Stomach (tissue), 9 donors: ENCODE results near the gene KIAA1210. TPM values are rescaled to one million over a fixed set of nuclear protein-coding genes. Genes with fewer than 3 reads are reported as not detected.

Experiments used
- DNase-seq, 2 donors: peaks; one replicate each; pipeline versions ENCODE4 v3.0.0 to v3.0.0-alpha.2; 2013 to 2019
- H3K27ac ChIP-seq, 5 donors: fragments of 200-600 bp in 4 of 5; sonication (generic) in 4 of 5; one replicate each; pipeline ENCODE4 v1.5.1; 2013 to 2019; ENCODE audit warnings: mild to moderate bottlenecking in 1 of 5, moderate library complexity in 1 of 5
- H3K27me3 ChIP-seq, 3 donors: fragments of 200-600 bp; sonication (generic); one replicate each; pipeline ENCODE4 v1.5.1; 2017 to 2019; ENCODE audit warnings: mixed run types in 1 of 3
- H3K36me3 ChIP-seq, 4 donors: fragments of 200-600 bp; sonication (generic); 1 replicate in 3 of 4; 2 replicates in 1 of 4; pipeline ENCODE4 v1.5.1; 2016 to 2019
- H3K4me1 ChIP-seq, 4 donors: fragments of 200-600 bp; sonication (generic); one replicate each; pipeline ENCODE4 v1.5.1; 2016 to 2019
- H3K4me3 ChIP-seq, 4 donors: fragments of 200-600 bp; sonication (generic) in 3 of 4; one replicate each; pipeline ENCODE4 v1.5.1; 2016 to 2019; ENCODE audit warnings: mild to moderate bottlenecking in 1 of 4
- H3K9me3 ChIP-seq, 4 donors: fragments of 200-600 bp; sonication (generic); one replicate each; pipeline ENCODE4 v1.5.1; 2016 to 2019
- CTCF ChIP-seq, 7 experiments: fragments of 450-650 bp in 4 of 7; fragments of 200-600 bp in 3 of 7; sonication (generic) in 3 of 7; IDR thresholded peaks; one replicate each; pipeline ENCODE4 v1.5.1; 2016 to 2019; ENCODE audit warnings: antibody characterized with exemption in 7 of 7, control low read depth in 2 of 7, mild to moderate bottlenecking in 1 of 7
- EP300 ChIP-seq: sonication (generic); formaldehyde crosslinking; IDR thresholded peaks from one replicate; pipeline ENCODE4 v1.6.1; 2017; ENCODE audit warnings: antibody characterized with exemption
- POLR2A ChIP-seq, 4 donors: fragments of 450-650 bp; IDR thresholded peaks; one replicate each; pipeline ENCODE4 v1.6.1; 2016; ENCODE audit warnings: antibody characterized with exemption in 4 of 4, control low read depth in 2 of 4, mild to moderate bottlenecking in 1 of 4, moderate library complexity in 1 of 4
- POLR2AphosphoS5 ChIP-seq, 3 donors: sonication (generic); formaldehyde crosslinking; IDR thresholded peaks; one replicate each; pipeline ENCODE4 v1.6.1; 2016; ENCODE audit warnings: antibody characterized with exemption in 3 of 3
- WGBS, 5 donors: extraction: QIAGEN DNeasy Blood & Tissue Kit in 3 of 5; methylation state at CpG; one replicate each; pipeline versions ENCODE4 v1.1.5 to v1.1.7; 2013 to 2018; 5-methylcytosine and 5-hydroxymethylcytosine counted together
- intact Hi-C: fragments of 100-400 bp; cut with DNase I; formaldehyde crosslinking; loops from one replicate; pipeline ENCODE4 v1.15.1; 2023; ENCODE audit warnings: low total_unique reads
- polyA plus RNA-seq, 3 donors: library from polyadenylated mRNA; stranded (reverse); fragments of 200-250 nt; gene quantifications; one replicate each; pipeline ENCODE4 v1.2.3, GENCODE V29; 2013
- total RNA-seq, 5 donors: library from RNA; depleted of rRNA; stranded (reverse); fragments of >200 nt; gene quantifications; one replicate each; pipeline versions ENCODE4 v1.1.0 to v1.2.3, GENCODE V29; 2014 to 2016
- donor health status: healthy with polysubstance abuse.
- donor health status: Bipolar disorder and iron deficiency.
- donor health status: healthy.

Gene KIAA1210
- total and polyA plus RNA-seq, 8 donors = 44.3 TPM; not detected in 7

DNA sequence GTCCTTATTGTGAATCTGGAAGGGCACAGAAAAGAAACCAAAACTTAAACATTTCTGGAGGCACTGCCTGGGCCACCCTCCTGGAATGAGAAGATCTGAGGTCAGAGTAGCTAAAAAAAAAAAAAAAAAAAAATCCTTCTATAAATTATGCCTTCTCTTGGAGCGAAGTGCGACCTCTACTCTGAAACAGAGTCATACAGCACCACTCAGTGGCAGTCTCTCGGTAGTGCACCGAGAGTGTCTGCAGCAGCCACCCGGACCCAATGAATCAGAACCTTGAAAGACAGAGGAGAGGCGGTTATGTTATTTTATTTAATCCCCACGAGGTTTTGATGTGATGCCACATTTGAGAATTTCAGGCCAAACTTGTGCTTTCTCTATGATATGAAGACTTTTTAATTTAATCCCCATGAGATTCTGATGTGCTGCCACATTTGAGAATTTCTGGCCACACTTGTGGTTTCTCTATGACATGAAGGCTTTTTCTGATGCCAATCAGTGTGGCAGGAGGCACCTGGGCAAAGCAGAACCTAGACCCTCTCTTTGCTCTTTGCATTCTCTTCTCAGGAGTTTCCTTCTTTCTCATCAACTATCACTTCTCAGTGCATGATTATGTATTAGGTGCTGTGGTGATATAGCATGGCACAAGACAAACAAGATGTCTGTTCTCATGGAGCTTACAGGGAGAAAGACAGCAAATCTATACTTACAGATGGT lies 60.4 kb downstream of the KIAA1210 start:
- no peak overlapping the region for H3K4me3 ChIP-seq
- intact Hi-C loops = loop anchor here (5.0 kb wide), 1 partner anchor 220 kb away; no protein-coding TSS in a partner anchor
- no peak overlapping the region for H3K27ac ChIP-seq
- H3K9me3 ChIP-seq = peaks cover 0 to 5% (median 0%) of the 10 kb centered on the region in 4 donors
- peaks cover 0 to 17% (median 0%) of the 10 kb centered on the region in 3 donors for H3K27me3 ChIP-seq
- TF ChIP-seq CTCF (IDR thresholded peaks at IDR 0.05) = peak in 5 of 7 experiments; percentile 36 to 58 (median 41)
- no peak for TF ChIP-seq POLR2AphosphoS5 (IDR thresholded peaks at IDR 0.05)
- H3K36me3 ChIP-seq = no peaks in the 10 kb centered on the region
- WGBS, 5 donors = 0 to 5% (median 3%) methylated on average over 7 of the region's 7 CpGs
- peaks cover 0 to 4% (median 0%) of the 10 kb centered on the region in 4 donors for H3K4me1 ChIP-seq
- peak; percentile 57 to 78 for DNase-seq

DNA sequence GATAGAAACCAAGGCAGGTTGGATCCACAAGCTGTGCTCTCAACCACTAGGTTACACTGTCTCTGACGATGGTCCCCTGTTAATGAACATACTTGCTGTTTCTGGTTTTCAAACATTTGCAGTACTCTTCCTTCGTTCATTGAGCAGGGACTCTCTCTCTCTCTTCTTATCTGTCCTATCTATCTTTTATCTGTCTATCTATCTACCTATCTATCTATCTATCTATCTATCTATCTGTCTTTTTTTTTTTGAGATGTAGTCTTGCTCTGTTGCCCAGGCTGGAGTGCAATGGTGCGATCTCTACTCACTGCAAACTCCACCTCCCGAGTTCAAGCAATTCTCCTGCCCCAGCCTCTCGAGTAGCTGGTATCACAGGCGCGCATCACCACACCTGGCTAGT lies 64.2 kb downstream of the KIAA1210 start:
- WGBS, 5 donors = 83 to 94% (median 89%) methylated on average over 7 of the region's 7 CpGs
- TF ChIP-seq POLR2A (IDR thresholded peaks at IDR 0.05) (no peak), POLR2AphosphoS5 (IDR thresholded peaks at IDR 0.05) (no peak), CTCF (IDR thresholded peaks at IDR 0.05) (no peak), EP300 (no peak)

GRCh38 chrX:119062750-119063374 lies 64.8 kb downstream of the KIAA1210 start:
- DNase-seq = no peak
- no peak overlapping the region for H3K4me3 ChIP-seq
- peaks cover 0 to 11% (median 0%) of the 10 kb centered on the region in 3 donors for H3K27me3 ChIP-seq
- no peak overlapping the region for H3K27ac ChIP-seq
- intact Hi-C loops = no loop called here
- H3K36me3 ChIP-seq = no peaks in the 10 kb centered on the region
- WGBS, 5 donors = 32 to 56% (median 53%) methylated on average over 3 to 6 of the region's 6 CpGs
- TF ChIP-seq POLR2AphosphoS5 (IDR thresholded peaks at IDR 0.05) (no peak), POLR2A (IDR thresholded peaks at IDR 0.05) (no peak), CTCF (IDR thresholded peaks at IDR 0.05) (no peak), EP300 (no peak)
- peaks cover 0 to 4% (median 0%) of the 10 kb centered on the region in 4 donors for H3K4me1 ChIP-seq
- no peaks in the 10 kb centered on the region for H3K9me3 ChIP-seq

More for the DNA sequence above, 64.2 kb downstream of the KIAA1210 start:
- Histone ChIP-seq H3K9me3 (no peaks in the 10 kb centered on the region), H3K4me3 (no peak overlapping the region), H3K27ac (no peak overlapping the region), H3K4me1 (peaks cover 0 to 4% (median 0%) of the 10 kb centered on the region in 4 donors), H3K36me3 (no peaks in the 10 kb centered on the region), H3K27me3 (peaks cover 0 to 11% (median 0%) of the 10 kb centered on the region in 3 donors)
- intact Hi-C loops = no loop called here
- DNase-seq = no peak

- Histone ChIP-seq H3K4me3 (no peak overlapping the region), H3K4me1 (no peaks in the 10 kb centered on the region), H3K9me3 (no peaks in the 10 kb centered on the region), H3K27ac (no peak overlapping the region), H3K27me3 (peaks cover 0 to 4% (median 0%) of the 10 kb centered on the region in 3 donors), H3K36me3 (no peaks in the 10 kb centered on the region)
- peak in 1 of 2 donors; percentile 16 for DNase-seq
- intact Hi-C loops = no loop called here
- no peak for TF ChIP-seq POLR2A (IDR thresholded peaks at IDR 0.05)
- TF ChIP-seq EP300 = no peak
- TF ChIP-seq CTCF (IDR thresholded peaks at IDR 0.05) = no peak
- 35 to 52% (median 37%) methylated on average over 2 of the region's 2 CpGs for WGBS, 5 donors
Observed at GRCh38 chrX:119055687-119056086, 71.9 kb downstream of the KIAA1210 start.
